NCI-H748 (cell line): Measurements from ENCODE around the gene GPRIN3.

ENCODE experiments used
- DNase-seq: peaks from one replicate; lab custom pipeline; 2025; ENCODE audit not compliant: unreplicated experiment; lab: John Stamatoyannopoulos, UW

The GPRIN3 gene

DNA sequence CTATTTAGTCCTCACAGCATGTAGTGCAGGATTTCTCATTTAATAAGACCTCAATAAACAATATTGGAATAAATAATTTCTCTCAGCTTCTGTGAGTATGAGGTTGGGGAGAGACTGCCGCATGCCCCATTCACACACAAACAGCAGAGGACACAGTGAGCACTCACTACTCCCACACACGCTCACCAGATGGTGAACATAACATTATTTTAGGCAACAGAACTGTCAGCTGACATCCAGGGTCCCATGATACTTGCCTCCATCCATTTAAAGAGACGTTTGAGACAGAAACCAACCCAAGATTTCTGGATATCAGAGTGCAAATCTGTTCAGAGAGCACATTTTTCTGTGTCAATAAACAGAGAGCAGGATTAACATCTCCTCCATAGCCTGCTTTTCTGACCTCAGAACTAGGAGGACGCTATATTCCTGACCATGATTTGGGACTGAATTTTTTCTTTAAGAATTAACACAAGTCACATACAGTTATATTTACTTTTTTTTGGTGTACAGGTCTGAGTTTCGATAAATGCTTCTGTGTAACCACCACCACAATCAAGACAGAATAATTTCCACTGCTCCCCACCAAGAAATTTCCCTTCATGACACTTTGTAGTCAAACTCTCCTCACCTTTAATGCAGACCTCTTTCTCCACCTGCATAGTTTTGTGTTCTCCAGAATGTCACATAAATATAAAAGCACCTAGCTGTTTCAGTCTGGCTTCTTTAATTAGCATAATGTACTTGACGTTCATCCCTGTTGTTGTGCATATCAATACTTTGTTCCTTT is 16.7 kb downstream of the GPRIN3 start:
- DNase-seq = no peak

DNA sequence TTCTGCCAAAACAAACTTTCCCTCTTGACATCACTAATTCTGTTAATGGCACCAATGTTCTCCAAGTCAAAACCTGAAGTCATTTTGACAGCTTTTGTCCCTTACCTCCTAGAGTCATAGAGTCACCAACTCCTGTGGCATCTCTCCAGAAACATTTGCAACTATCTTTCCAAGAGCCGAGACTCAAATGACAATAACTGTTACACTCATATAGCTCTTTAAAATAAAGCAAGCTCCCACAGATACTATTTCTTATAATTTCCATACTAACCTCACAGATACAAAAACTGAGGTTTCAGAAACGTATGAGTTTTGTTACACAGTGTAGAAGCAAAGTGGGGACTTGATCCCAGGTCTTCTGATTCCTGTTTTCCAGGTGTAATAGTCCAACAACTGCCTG is 18.3 kb downstream of the GPRIN3 start:
- no peak for DNase-seq

DNA sequence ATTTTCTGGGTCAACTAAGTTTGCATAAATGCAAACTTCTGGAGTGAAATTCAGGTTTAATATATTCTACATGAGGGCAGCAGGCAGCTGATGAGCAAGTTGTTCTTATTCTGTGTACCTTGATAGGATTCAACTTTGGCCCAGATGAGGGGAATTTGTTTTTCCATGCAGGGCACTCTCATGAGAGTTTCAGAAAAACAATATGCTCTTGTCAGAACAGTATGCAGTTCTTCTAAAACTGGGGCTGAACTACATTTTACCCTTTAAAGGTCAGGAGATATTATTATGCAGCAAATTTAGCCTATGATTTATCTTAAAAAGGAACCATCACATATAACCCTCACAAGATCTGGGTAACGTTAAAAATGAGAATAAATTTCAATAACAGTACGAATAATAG is 19.2 kb downstream of the GPRIN3 start:
- DNase-seq = no peak

DNA sequence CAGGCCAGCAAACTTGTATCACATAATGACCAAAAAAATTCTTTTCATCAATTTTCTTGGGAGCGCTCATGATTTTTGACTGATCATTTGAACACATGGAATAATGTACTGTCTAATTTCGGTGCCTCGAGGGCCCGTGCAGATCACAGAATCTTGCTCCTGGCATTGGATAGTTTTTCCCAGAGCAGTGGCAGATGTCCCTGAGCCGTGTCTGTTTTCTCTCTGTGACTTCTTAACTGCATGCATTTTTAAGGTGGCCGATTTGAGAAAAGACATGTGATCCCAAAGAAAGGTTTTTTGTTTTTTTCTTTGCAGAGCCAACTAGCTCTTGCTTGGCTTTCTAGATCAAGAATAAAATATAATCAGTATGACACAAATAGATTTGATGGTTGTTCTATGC is 19.7 kb downstream of the GPRIN3 start:
- no peak for DNase-seq

DNA sequence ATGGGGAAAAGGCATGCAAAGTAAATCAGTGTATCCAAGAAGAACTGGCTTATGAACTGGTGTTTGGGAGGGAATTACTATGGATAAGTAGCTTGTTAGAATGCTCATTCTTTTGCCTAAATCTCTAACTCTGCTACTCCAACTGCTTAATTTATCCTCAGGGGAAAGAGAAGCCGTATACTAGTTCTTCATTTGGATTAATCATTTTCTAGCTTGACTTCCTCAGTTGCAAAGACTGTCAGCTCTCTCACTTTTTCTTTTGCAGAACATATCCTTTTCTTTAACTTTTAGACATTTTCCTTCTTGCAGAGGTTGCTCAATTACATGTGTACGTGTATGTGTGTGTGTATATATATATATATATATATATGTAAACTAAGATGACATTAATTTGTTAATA is 21.9 kb downstream of the GPRIN3 start:
- no peak for DNase-seq

DNA sequence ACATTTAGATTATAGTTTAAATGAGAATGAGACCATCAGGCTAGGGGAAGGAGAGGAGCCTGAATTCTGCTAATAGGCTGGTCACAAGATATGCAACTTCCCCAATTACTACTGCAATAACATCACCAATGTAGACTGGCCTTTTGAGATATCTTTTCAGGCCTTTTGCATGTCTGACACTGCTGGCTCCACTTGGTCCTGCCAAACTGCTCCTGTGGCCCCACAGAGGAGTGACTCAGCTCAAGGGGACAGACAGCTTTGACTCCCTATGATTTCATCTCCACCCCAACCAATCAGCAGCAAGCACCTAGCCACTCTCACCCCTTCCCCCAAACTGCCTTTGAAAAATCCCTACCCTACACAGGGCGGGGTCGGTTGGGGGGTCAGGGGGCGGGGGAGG is 22.8 kb downstream of the GPRIN3 start:
- DNase-seq = no peak

DNA sequence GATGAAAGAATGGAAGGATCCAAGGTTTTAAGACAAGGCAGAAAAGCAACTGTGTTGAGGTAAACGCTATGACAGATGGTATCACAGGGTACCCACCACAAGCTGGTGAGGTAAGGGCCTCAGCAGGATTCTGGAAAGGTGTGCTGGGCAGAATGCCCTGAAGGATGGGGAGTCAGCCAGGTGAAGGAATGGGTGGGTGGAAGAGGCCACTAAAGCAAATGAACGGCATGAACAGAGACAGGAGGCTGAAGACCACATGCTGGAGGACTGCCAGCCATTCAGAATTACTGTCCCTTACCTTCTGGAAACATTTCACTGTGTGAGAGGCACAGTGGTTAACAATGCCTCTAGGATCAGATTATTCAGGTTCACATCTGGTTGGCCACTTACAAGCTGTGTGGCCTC is 23.6 kb downstream of the GPRIN3 start:
- no peak for DNase-seq

DNA sequence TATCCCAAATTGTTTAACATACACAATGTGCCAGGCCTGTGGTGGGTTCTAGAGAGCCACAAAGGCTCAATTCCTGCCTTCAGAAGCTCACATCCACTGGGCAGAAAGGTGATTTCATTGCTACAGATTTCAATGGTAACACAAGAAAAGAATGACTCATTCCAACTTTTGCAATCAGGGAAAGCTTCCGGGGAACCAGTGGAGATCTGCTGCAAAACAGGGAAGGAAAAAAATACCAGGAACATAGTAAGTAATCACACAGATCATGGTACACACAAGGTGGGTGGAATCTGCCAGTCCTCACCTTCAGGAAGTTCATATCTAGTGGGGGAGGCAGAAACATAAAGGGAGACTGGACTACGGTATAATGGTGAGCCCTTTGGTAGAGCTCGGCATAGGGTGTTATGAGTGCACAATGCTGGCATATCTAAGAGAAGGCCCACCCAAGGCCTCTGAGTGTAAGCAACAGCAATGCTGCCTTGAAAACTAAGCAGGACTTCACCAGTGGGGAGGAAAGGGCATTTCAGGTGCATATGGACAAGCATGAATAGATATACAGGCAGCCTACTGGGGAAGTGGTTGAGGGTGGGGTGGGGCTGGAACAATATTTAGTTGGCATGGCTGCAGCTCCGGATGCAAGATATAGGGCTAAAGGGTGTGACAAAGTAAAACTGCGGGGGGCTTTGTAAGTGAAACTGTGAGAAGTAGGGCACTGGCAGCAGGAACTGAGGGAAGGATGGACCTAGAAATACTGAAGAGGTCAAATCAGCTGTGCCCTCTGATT is 24.2 kb downstream of the GPRIN3 start:
- DNase-seq = no peak

DNA sequence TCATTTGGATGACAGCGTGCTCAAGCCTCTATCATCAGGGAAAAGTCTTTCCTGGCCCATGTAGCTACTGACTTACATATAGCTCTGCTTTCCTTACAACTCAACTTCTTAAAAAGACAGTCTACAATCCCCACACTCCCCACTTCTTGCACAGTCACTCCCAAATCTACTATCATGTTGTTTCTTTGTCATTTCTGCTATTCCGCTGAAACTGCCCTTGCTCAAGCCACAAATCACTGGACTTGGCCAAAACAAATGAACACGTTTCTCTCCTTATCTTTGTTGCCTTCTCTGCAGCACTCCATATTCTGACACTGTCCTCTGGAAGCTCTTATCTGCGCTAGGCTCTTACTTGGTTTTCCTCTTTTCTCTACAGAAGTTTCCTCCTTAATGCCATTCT is 28.2 kb downstream of the GPRIN3 start:
- DNase-seq = no peak

DNA sequence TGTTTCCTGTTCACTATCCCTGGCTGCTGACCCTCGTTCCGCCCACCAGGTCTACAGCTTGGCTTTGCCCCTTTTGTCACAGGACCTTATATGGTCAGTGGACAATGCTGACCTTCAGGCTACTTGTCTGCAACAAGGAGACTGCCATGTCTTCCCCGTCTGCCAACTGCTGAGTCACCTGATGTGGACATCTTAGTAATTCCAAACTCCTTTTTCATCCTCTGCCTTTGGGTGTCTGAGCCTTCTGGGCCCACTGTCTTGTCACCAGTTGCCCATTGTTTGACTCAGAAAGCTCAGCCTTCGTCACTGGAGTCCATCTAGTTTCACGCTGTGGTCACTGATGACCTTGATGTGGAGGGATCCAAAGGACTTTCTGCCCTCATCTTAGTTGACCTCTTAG is 30.2 kb downstream of the GPRIN3 start:
- no peak for DNase-seq

DNA sequence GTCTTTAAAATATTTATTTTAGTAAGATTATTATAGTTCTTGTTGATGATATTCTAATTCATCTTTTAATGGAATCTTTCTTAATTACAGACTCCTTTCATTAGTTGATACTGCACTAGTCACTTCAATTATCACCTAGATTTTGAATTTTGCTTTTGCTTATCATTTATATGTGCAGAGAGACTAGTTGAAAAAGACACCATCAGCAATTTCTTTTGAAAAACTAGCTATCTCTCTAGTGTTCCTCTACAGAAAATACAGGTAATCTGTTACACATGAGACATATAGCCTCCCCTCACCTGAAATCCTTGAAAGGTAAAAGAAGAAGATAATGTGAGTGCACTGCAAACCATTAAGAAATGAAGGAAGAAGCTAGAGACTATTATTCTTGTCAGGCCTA is 31.3 kb downstream of the GPRIN3 start:
- no peak for DNase-seq

DNA sequence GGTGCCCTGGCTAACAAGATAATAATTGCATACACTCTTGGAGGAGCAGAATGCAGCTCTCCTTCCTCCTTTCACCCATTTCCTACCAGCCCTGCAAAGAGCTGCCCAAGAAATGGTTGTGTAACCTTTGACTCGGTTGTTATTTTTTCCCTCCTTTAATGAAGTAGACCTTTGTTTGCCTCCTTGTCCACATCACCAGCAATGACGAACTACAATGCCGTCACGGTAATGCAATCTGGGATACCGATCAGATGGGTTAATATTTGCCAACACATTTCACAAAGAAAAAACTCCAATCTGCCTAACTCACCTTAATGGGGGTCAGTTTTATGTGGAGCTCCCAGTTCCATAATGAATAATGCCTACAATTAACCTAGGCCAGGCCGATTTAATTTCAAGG is 32.0 kb downstream of the GPRIN3 start:
- DNase-seq = no peak

DNA sequence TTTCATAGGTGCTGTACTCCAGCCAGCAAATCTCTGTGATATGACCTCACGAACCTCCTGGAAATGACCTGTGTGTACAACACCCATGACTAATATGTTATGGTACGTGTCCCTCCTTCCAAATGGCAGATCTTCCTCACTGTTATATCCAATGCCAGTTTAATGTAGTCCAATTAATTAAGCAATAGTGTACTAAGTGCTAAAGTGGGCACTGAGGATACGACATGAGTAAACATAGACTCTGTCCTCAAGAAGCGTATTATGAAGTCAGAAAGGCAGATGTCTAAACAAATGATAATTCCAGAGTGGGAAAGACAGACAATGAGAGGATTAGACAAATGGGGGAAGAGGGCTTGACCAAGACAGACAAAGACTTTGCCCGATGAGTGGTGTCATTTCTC is 33.9 kb downstream of the GPRIN3 start:
- DNase-seq = peak; percentile 36

DNA sequence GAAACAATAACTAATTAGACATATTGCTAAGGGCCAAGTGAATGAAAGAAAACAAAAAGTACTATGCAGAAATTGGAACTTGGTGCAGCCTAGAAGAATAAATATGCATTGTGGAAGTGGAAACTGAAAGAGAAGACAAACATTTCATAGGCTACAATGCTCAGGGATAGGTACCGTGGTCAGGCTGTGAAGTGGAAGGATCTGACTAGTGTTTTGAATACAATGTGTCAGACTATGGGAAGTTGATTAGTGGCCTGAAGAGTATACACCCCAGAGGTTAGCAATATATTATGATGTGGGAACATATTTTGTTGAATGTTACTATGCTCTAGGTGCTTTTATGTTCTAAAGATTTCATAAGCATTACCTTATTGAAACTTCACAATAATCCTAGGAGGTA is 36.8 kb downstream of the GPRIN3 start:
- DNase-seq = no peak

DNA sequence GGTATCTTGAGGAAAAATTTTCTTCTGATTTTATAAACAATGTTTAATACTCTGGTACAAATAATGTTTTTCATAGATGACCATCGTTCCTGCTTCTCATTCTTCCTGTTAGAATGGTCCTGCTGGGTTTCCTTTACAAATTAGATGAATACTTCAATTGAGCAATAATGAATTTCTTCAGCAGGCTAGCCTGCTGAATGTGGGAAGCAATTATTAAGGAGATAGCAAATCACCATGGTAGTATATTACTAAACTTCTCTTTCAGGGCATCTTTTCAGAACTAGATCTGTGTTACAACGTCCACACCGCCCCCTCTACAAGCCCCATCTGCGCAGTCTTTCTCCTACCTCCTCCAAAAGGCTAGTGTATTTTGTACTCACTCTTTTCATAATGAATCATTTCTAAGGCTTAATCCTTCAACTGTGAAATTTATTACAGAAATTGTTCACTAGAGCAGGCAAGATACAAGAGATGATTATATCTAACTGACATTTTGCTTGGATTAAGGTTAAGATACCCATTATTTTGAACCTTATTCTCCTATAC is 38.4 kb downstream of the GPRIN3 start:
- DNase-seq = no peak

DNA sequence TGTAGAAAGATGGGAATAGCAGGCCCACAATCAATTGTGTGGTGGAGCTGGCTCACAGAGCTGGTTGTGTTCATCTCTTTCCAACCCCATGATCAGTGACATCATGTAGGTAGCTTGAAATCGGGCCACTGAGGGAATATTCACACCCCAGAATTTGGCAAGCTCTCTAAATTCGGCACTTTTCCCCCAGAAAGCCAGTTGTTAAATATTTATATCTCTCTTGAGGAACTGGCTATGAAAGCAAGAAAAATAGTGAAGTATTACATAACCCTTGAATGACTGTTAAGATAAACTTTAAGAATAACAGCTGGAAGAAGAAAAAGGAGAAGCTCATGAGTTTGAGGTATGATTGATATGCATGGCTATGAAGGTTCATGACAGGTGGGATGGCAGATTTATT is 38.9 kb downstream of the GPRIN3 start:
- no peak for DNase-seq

DNA sequence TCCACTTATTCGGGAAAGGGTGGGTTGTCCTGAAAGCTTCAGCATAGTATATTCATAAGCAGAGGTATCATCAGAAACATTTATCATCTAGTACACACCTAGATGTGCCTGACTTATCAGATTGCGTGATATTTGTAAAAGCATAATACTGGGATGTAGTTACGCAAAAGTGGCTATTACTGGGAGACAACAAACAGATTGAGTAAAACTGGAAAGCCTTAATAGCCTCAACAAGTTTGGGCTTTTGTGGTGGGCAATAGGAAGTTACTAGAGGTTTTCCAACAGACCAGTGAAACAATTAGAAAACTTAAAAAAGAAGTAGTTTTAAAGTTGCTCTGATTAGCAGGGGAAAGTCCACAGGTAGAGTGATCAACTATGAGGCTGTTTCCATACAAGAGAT is 39.8 kb downstream of the GPRIN3 start:
- no peak for DNase-seq

DNA sequence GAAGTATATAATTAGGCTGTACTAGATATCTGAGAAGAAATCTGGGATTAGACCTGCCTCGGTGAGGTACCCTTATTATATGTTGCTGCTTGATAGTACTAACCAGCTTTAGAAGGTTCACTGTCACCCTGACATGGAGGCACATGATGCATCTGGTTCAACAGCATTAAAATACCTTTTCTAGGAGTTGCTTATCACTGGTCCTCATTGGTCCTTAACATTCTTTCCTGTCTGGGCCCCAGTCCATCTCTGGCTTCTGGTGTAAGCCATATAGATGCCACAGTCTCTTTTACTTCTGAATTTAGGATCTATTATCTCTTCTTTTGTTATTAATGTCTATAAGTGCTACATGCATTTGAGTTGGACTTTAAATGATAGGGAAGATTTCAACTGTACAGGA is 40.2 kb downstream of the GPRIN3 start:
- no peak for DNase-seq

DNA sequence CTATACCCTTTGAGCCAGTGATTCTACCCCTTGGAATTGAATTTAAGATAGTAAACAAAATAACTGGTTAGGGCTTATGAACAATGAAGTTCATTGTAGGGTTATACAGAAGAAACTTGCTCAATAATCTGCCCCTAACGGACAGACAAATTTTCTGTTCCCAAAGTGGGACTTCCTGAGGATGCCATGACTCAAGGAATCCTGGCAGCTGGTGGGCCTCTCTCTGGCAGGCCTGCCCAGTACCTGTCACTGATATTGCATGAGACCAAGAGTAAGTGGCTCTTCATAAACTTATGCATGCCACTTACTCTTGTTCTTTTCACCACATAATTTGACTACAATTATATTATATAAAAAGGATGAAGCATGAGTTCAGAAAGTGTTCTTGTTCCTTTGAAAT is 41.5 kb downstream of the GPRIN3 start:
- DNase-seq = no peak

DNA sequence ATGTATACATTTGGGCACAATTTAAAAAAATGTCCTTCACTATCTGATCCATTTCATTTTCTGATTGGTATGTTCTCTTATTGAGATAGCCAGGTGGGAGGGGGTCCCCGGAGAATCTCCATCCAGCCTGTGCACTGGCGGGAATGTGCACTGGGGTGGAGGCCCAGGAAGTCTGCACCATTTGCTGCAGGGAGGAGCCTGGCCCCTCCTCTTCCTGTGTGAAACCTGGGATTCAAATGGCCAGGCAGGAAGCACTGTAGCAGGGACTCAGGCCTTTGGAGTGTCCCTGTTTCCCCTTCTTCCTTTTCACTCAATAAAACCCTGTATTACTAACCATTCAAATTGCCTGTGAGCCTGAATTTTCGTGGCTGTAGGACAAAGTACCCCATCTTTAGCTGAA is 44.3 kb downstream of the GPRIN3 start:
- peak; percentile 4 for DNase-seq

DNA sequence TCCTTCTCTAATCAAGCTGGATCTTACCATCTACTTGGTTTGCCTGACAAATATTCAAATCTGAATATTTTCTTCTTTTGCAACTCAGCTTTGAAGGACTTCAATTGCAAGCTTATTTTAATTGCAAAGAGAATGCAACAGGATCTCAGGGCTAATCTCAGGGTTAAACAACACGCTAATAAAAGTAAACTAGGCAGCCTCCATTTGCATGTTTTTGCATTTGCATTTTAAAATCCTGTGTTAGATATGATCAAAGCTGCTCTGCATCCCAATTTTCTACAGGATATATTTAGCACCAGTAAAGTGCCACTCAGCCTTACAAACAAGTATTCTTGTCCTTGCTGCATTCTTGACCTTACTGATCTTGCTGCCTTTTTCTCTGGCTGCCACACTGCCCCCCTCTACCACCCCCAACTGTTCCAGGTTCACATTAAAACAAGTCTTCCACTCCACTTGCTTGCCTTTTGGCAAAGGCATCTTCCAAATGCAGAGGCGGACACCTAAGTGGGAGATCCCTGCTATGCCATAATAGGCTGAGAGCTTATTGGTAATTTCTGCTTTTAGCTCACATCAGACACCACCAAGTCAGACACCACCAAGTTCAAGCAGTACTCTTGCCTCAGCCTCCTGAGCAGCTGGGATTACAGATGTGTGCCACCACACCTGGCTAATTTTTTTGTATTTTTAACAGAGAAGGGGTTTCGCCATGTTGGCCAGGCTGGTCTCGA is 48.1 kb downstream of the GPRIN3 start:
- no peak for DNase-seq

DNA sequence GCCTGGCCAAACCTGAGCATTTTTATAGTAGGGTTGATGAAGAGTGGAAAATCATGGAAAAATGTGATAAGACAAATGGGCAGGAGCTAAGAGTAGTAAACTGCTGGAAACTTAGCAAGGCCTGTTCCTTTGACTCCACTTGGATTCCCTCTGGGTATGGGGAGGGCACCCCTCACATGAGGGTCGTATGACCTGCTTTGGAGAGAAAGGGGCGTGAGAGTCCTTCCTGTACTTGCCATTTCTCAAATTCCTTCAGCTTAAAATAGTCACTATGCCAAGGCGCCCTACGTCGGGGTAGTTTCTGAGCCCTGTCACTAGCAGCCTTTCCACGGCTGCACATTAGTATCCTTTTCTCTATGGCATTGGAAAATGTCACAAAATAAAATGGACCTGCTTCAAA is 49.1 kb downstream of the GPRIN3 start:
- no peak for DNase-seq
